Fibroblast of the aortic adventitia (primary cell): Measurements from ENCODE around the gene TNFRSF18. TPM values are rescaled to one million over a fixed set of nuclear protein-coding genes. Genes with fewer than 3 reads are reported as not detected.

Experiments
- DNase-seq: peaks from one replicate; pipeline ENCODE4 v3.0.0-alpha.2; 2010; ENCODE audit warnings: low read depth
- H3K4me3 ChIP-seq: 2 replicates; pipeline ENCODE4 v1.5.1; 2011; ENCODE audit warnings: low read depth, mild to moderate bottlenecking, control low read depth, low read length, moderate library complexity
- CTCF ChIP-seq: IDR thresholded peaks from 2 replicates; pipeline ENCODE4 v1.5.1; 2011; ENCODE audit warnings: mild to moderate bottlenecking, low read length, control low read depth, inconsistent platforms; ENCODE audit not compliant: insufficient read depth
- total RNA-seq: library from RNA; depleted of rRNA; stranded (reverse); fragments of >200 nt; gene quantifications from 2 replicates; pipeline ENCODE4 v1.2.3, GENCODE V29; 2012; ENCODE audit warnings: low replicate concordance

Gene TNFRSF18
- total RNA-seq, 1 donor: not detected

GRCh38 chr1:1183221-1183747 lies 23.1 kb downstream of the TNFRSF18 start:
- H3K4me3 ChIP-seq: no peak overlapping the region
- TF ChIP-seq CTCF: no peak
- no peak for DNase-seq

- H3K4me3 ChIP-seq: no peak overlapping the region
- no peak for DNase-seq
- no peak for TF ChIP-seq CTCF
Measured at GRCh38 chr1:1182491-1183220, 23.7 kb downstream of the TNFRSF18 start.

GRCh38 chr1:1181938-1182410 lies 24.4 kb downstream of the TNFRSF18 start:
- H3K4me3 ChIP-seq: no peak overlapping the region
- DNase-seq: no peak
- no peak for TF ChIP-seq CTCF

- TF ChIP-seq CTCF: no peak
- H3K4me3 ChIP-seq: no peak overlapping the region
- no peak for DNase-seq
Measured at GRCh38 chr1:1181129-1181937, 25.1 kb downstream of the TNFRSF18 start.

- no peak overlapping the region for H3K4me3 ChIP-seq
- TF ChIP-seq CTCF: no peak
- no peak for DNase-seq
Measured at GRCh38 chr1:1179983-1180861, 26.2 kb downstream of the TNFRSF18 start.

GRCh38 chr1:1179346-1179982 lies 26.9 kb downstream of the TNFRSF18 start:
- no peak overlapping the region for H3K4me3 ChIP-seq
- DNase-seq: no peak
- TF ChIP-seq CTCF: no peak
